Choroid plexus epithelial cell (primary cell): Measurements from ENCODE around the gene SAP30BP.

ENCODE experiments used
- DNase-seq: peaks from one replicate; pipeline ENCODE4 v3.0.0-alpha.2; 2010; ENCODE audit warnings: low read depth
- H3K4me3 ChIP-seq: 2 replicates; pipeline ENCODE4 v1.5.1; 2011; ENCODE audit warnings: low read depth, mild to moderate bottlenecking, control low read depth, low read length, moderate library complexity
- TF ChIP-seq, protein P1 (sequence below): conservative IDR thresholded peaks from 2 replicates; pipeline ENCODE4 v1.5.1; 2011; ENCODE audit warnings: low read depth, mild to moderate bottlenecking, control low read depth, inconsistent platforms, low read length, moderate library complexity

Gene SAP30BP

GRCh38 chr17:75641343-75641742 is 25.8 kb upstream of the SAP30BP start:
- H3K4me3 ChIP-seq = no peak overlapping the region
- TF ChIP-seq, protein P1, sequence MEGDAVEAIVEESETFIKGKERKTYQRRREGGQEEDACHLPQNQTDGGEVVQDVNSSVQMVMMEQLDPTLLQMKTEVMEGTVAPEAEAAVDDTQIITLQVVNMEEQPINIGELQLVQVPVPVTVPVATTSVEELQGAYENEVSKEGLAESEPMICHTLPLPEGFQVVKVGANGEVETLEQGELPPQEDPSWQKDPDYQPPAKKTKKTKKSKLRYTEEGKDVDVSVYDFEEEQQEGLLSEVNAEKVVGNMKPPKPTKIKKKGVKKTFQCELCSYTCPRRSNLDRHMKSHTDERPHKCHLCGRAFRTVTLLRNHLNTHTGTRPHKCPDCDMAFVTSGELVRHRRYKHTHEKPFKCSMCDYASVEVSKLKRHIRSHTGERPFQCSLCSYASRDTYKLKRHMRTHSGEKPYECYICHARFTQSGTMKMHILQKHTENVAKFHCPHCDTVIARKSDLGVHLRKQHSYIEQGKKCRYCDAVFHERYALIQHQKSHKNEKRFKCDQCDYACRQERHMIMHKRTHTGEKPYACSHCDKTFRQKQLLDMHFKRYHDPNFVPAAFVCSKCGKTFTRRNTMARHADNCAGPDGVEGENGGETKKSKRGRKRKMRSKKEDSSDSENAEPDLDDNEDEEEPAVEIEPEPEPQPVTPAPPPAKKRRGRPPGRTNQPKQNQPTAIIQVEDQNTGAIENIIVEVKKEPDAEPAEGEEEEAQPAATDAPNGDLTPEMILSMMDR = no peak
- DNase-seq = no peak

DNA sequence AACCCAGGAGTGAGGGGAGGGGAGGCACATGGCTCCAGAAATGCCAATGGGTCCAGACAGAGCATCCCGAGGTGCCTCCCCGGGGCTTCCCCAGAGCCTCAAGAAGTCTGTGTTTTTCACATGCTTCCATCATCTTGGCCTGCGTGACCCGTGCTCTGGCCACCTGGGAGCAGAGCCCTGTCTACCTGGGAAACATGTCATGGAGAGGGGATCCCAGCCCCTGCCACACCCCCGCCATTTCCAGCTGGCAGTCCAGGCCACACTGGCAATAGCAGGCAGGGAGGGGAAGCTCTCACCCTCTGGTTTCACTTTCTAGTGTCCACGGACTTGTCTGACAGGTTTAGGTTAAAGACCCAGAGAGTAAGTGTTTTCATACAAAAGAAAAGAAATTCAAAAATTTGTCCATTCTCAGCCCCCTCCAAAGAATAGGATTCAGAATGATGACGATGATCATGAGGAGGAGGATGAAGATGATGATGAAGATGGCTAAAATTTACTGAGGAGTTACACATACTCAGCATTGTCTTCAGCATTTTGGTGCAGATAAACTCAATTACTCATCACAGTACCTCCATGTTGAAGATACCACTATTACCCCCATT is 24.9 kb upstream of the SAP30BP start:
- no peak overlapping the region for H3K4me3 ChIP-seq
- TF ChIP-seq, protein P1 = no peak
- no peak for DNase-seq

- no peak for DNase-seq
- no peak overlapping the region for H3K4me3 ChIP-seq
- TF ChIP-seq, protein P1 = no peak
These were observed 24.1 kb upstream of the SAP30BP start for GRCh38 chr17:75642784-75643642.

- no peak for DNase-seq
- H3K4me3 ChIP-seq = no peak overlapping the region
- TF ChIP-seq, protein P1 = no peak
These were observed 23.5 kb upstream of the SAP30BP start for GRCh38 chr17:75643643-75644017.

DNA sequence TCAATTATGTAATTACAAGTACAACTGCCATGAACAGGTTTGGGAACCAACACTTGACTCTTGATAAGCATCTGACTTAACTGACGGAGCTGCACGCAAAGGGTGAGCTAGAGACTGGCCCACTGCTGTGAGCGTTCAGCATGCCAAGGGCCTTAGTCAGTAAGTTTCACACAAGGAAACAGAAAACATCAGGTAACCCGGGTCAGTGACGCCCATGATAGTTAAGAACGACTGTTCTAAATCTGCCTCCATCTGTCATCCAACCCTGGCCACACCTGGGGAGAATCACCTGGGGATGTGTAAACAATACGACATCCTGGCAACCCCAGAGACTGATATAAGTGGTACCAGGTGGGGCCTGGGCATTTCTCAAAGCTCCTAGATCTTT is 21.6 kb upstream of the SAP30BP start:
- DNase-seq = peak; percentile 92
- no peak overlapping the region for H3K4me3 ChIP-seq
- TF ChIP-seq, protein P1 = no peak

GRCh38 chr17:75645889-75646637 is 21.1 kb upstream of the SAP30BP start:
- peak; percentile 39 for DNase-seq
- TF ChIP-seq, protein P1 = no peak
- no peak overlapping the region for H3K4me3 ChIP-seq
